HG03432 (cell line): Measurements from ENCODE around the gene GULP1.

ENCODE experiments used
- ATAC-seq: cut with Tn5 transposase; IDR thresholded peaks from one replicate; pipeline ENCODE4 v1.9.1; 2021; ENCODE audit warnings: mild to moderate bottlenecking, moderate library complexity; ENCODE audit not compliant: unreplicated experiment

GULP1 gene

DNA sequence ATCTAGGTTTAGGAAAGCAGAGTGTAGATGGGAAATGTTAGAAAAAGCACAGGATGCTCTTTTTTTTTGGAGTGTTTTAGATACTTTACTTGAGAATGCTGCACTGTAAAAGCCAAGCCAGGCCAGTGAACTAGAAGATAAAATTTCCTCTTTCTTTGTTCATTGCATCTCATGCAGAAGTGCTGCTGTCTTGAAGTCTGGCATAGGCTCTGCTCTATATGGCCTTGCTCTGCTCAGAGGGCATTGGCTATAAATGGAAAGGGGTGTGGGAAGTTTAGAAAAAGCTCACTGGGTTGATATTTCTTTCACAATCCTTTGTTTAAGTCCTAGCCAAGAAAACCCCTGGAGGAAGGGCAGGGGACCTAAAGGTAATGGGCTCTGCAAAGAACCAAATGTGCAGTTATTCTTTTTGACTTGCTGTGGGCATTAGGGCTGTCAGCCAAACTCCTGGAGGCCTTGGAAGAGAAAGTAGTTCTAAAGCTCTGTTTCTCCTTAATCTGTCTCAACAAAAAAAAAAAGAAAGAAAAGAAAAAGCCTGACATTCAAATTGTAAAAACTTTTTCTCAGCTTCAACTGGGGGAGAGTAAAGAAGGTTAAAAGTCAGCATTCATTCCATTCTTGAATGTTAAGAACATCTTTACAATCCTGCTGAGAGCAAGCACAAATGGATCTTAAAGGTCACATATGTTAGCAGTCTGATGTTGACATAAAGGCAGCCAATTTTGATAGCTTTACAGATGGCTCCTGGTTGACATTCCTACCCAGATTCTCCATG, 338.3 kb downstream of the GULP1 start:
- no peak for ATAC-seq

DNA sequence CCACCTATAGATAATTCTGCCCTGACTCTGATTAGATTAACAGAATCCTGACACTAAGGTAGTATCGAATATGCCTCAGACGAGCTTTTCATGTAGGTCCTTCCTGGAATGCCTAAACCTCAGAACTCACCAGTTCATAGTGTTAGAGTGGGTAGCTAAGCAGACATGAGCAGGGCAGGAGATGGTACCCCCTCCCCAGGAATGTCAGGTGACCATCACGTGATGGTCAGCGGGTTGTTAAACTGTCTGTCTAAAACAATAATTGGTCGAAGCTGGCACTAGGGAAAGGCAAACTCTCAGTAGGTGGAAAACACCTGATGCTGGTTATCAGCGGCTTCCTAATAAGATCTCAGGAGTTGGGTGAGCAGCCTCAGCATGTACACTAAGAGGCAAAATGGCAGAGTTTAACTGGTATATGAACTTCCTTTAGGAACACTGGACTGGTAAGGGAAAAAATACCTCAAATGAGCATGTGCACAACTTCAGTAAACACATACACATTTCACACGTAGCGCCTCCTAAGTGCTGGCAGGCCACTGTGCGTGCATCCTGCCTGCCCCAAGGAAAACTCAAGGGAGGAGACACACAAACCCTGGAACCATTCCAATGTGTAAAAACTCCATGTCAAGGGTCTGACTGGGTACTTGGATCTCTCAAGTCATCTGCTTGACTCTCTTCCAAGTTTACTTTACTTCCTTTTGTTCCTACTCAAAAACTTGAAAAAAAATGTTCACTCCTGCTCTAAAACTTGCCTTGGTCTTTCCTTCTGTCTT, 339.5 kb downstream of the GULP1 start:
- ATAC-seq, result no peak

DNA sequence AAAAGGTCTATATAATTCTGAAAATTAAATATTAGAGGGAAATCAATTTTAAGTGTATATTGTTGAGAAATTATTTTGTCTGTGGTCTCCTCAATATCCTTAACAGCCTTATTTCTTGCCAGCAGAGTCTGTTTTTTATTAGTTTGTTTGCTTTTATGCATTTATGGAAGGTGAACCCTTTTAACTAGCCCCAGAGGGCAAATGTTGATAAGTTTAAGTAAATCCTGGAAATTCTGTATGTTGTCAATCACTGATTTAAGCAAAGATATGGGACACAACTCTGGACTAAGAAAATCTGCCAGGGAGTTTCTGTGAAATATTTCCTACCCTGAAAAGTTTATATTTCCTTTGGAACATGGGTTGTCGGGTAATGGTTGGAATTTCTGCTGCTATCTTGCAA, 343.0 kb downstream of the GULP1 start:
- no peak for ATAC-seq
